Amniotic epithelial cell (primary cell): ENCODE data around the gene AEBP1.

Experiments used
- DNase-seq: peaks from one replicate; pipeline ENCODE4 v3.0.0-alpha.2; 2010; ENCODE audit warnings: low read depth

The AEBP1 gene

DNA sequence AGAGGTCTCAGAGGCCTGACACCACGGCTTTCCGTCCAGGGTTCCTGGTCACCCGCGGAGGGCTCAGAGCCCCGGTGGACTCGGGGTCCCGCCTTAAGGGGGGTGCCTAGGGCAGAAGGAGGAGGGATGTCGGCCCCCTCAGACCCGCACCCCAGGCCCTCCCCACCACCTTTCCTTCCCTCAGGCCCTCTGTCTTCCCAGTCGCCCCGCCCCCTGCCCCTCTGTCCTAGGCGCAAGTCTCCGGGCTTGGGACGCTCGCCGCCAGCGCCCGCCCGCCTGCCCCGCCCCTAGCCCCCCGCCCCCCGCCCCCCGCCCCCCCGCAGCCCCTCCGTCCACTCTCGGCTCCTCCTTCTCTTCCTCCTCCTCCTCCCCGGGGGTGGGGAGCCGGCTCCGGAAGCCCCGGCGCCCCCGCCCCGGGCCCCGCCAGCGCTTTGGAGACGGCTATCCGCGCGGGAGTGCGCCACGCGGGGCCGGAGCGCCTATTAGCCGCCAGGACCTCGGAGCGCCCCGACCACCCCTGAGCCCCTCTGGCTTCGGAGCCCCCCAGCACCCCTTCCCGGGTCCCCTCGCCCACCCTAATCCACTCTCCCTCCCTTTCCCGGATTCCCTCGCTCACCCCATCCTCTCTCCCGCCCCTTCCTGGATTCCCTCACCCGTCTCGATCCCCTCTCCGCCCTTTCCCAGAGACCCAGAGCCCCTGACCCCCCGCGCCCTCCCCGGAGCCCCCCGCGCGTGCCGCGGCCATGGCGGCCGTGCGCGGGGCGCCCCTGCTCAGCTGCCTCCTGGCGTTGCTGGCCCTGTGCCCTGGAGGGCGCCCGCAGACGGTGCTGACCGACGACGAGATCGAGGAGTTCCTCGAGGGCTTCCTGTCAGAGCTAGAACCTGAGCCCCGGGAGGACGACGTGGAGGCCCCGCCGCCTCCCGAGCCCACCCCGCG, at the start of gene AEBP1:
AEBP1 (plus strand) TSS at position 423 of the 937 bp plus-strand sequence; CDS start at position 744, 321 bp downstream.
- peak; percentile 23 for DNase-seq

DNA sequence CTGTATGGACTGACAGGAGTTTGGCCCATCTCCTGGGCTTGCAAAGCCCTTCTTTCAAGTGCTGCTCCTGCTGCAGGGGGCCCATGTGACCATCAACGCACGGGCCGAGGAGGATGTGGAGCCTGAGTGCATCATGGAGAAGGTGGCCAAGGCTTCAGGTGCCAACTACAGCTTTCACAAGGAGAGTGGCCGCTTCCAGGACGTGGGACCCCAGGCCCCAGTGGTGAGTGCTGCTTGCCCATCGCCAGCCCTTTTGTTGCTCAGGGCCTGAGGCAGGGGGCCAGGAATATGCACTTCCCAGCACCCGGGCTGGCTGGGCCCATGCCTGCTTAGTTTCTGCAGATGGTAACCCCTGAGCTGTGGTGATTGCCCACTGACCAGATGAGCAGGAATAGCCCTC, 47.5 kb upstream of the AEBP1 start:
- no peak for DNase-seq

DNA sequence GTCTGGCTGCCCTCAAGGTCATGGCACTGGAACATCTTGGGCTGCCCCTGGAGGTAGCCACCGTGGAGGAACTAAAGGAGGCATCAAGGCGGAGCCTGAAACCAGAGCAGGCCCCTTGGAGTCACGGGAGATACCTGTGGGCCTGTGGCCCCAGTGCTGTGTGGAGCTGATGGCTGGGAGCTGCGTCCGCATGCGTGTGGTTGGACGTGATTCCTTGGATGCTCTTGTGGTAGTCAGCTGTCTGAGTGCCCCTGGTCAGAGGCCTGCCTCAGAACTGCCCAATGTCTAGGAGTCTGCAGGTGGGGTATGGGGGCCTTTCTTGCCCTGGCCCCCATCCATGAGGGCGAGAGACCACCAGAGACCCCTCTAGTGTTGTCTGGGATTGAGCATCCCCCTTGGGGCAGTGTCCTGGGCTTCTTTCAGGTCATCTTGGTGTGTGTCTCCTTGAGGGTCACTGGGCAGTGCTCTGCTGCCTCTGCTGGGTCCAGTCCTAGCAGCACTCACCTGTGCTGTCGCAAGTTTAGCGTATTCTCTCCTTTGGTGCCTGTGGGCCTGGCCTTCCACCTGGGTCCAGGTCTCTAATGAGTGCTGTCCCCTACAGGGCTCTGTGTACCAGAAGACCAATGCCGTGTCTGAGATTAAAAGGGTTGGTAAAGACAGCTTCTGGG, 46.8 kb upstream of the AEBP1 start:
- DNase-seq = no peak

DNA sequence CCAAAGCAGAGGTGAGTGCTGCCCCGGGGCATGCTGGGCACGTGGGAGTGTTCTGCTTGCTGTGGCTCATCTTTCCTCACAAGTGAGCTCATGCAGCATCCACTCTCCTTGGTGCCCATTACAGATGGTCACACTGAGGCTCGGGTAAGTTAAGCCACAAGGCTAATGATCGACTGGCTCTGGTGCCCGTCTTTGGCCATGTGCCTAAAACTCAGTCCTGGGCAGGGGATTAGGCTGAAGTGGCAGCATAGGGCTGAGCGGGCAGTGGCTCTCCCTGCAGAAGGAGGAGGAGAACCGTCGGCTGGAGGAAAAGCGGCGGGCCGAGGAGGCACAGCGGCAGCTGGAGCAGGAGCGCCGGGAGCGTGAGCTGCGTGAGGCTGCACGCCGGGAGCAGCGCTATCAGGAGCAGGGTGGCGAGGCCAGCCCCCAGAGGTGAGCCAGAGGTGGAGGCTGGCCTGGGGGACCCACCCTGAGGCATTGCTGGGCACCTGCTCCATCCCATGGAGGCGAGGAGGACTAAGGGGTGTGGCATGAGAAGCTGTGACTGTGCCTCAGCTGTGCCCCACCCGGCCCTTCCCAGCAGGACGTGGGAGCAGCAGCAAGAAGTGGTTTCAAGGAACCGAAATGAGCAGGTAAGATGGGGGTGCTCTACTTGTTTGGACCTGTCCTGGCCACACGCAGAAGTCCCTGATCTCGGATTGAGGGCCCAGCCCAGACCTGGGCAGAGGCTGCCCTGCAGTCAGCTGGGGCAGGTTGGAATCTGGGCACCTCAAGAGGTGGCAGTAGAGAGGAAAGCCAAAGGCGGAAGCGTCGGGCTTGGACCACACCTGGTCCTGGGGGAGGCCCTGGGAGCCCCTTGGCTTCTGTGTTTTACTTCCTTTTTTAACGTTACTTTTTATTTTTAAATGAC, 46.0 kb upstream of the AEBP1 start:
- DNase-seq = no peak

DNA sequence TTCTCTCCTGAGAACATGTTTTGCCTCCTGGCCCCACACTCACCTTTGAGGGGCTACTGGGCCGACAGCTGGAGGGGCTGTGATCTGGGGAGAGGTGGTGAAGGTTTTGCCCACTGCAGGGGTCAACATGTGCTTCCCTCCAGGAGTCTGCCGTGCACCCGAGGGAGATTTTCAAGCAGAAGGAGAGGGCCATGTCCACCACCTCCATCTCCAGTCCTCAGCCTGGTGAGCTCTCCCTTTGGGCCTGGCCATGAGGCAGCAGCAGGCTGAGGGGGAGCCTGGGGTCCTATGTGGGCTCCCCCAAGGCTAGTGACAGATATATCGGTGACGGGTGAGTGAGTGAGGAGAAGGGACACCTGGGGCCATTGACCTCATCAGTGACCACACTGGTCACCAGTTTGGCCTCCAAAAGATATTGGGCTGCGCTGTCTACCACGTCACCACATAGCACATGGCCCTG, 45.4 kb upstream of the AEBP1 start:
- DNase-seq = no peak

DNA sequence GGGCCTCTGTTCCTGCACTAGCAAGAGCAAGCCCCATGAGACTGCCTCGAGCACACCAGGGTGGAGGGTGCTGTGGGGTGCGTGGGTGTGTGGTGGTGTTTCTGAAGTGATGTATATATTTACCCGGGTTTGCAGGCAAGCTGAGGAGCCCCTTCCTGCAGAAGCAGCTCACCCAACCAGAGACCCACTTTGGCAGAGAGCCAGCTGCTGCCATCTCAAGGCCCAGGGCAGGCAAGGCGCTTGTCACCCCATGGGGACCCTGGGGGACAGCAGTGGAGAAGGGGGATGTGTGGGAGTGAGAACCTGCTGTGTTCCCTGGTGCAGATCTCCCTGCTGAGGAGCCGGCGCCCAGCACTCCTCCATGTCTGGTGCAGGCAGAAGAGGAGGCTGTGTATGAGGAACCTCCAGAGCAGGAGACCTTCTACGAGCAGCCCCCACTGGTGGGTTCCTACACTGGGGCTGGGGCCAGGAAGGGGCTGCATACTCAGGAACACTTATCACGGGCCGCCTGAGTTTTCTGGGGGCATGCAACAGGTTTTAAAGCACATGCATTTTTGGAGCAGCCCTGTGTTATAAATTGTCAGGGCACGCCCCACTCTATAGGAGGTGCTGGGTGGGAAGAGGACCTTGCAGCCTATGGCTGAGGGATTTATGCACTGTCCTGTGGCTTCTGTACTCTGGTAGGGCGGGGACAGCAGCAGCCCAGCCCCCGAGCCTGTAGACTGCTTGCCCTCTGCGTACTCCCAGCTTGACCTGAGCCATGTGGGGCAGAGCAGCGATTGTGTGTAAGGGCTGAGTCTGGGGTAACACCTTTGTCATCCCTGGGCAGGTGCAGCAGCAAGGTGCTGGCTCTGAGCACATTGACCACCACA, 44.7 kb upstream of the AEBP1 start:
- no peak for DNase-seq

DNA sequence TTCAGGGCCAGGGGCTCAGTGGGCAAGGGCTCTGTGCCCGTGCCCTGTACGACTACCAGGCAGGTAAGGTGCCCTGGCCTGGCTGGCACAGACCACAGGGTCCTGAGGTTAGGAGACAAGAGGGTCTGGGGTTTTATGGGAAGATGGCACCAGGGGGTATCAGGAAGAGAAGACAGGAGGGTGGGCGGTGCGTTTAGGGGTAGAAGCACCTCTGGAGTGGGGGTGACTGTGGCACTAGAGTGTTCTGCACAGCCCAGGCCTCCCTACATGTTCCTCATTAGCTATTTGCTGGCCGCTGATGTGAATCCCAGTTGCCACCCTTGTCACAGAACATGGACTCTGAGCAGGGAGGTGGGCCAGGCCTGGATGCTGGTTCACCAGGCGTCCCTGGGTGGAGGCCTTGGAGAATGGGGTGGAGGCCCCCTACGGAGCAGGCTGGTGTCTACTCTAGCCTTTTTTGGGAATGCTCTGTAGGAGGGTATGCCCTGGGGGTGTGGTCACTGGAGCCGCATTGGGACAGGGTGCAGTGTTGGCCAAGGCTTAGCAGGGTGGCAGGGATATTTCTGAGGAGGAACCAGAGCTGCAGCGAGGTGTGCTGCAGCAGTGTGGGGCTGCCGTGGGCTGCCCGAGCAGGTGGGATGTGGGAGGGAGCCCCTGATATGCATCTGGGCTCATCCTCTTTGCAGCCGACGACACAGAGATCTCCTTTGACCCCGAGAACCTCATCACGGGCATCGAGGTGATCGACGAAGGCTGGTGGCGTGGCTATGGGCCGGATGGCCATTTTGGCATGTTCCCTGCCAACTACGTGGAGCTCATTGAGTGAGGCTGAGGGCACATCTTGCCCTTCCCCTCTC, 43.8 kb upstream of the AEBP1 start:
- no peak for DNase-seq

DNA sequence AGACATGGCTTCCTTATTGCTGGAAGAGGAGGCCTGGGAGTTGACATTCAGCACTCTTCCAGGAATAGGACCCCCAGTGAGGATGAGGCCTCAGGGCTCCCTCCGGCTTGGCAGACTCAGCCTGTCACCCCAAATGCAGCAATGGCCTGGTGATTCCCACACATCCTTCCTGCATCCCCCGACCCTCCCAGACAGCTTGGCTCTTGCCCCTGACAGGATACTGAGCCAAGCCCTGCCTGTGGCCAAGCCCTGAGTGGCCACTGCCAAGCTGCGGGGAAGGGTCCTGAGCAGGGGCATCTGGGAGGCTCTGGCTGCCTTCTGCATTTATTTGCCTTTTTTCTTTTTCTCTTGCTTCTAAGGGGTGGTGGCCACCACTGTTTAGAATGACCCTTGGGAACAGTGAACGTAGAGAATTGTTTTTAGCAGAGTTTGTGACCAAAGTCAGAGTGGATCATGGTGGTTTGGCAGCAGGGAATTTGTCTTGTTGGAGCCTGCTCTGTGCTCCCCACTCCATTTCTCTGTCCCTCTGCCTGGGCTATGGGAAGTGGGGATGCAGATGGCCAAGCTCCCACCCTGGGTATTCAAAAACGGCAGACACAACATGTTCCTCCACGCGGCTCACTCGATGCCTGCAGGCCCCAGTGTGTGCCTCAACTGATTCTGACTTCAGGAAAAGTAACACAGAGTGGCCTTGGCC, 43.0 kb upstream of the AEBP1 start:
- no peak for DNase-seq

DNA sequence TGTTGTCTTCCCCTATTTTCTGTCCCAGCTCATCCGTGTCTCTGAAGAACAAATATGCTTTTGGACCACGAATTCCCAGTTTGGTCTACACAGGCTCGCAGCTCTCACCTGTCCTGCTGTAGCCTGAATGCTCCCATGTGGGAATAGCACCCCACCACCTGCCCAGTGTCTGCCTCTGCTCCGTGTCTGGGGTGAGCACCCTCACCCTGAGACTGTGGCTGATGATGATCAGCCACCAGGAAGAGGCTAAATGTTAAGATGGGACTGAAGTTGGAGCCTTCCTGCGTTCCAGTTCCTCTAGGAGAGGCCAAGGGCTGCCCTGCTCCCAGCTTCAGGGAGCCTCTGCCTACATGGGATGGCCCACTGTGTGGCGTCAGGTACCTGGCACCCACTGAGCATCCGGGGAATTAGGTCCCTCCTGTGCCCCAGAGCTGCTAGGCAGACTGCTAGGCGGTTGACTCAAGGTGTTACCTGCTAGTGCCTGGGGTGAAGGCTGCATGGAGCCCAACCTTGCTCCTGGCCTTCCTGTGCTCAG, 42.4 kb upstream of the AEBP1 start:
- no peak for DNase-seq

DNA sequence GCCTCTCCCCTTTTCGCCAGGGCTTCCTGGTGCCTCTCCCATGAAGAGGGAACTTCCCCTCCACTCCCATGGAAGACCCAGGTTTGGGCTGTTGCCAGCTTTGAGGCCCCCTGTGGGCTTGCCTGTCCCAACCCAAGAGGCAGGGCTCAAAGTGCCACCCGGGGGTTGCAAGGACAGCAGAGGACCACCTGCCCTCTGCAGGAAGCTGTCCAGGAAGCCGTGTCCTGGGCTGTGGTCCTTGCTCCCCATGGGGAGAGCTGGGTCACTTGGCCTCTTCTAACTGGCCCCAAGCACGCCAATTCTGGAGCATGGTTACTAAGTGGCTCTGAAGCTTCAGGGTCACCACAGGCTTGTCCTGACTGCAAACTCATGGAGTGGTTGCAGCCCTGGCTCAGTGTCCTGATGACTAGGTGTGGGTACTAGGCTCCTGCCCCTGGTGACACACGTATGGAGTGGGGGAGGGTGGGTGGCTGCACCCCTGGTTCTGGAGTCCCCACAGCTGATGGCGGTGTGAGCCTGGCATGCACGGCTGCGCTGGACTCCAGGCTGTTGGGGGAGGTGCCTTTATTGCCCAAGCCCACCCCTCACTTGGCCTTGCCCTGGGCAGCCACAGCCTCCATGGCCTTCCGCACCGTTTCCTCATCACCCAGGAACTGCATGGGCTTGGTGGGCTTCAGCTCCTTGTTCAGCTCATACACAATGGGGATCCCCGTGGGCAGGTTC, 41.8 kb upstream of the AEBP1 start:
- no peak for DNase-seq

DNA sequence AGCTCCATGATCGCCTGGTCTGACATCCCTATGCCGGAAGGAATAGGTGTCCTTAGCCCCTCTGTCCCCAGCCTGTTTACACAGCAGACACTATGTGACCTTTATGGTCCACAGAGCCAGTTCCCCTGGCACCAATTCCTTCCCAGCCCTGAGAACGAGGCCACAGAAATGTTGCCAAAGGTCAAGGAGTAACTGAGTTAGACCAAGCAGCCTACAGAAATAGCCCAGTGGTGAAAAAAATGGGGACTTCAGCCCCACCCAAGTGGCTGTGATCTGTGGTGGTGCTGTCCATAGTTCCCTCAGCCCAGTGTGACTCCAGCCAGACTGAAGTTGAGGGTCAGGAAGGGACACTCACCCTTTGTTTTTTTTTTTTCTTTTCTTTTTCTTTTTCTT, 41.2 kb upstream of the AEBP1 start:
- no peak for DNase-seq

DNA sequence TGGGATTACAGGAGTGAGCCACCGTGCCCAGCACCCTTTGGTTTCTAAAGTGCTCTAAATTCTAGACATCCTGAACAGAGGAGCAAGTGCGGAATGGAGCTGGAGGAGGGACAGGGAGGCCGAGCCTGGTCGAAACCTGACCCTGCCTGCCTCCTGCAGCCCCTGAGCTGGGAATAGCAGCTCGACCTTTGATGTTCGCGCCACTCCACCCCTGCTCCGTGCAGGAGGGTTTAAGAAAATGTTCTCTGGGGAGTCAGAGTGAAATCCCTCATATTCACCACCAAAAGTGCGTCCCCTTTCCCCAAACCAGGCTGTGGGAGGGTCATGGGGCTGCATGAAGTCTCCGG, 40.6 kb upstream of the AEBP1 start:
- no peak for DNase-seq

DNA sequence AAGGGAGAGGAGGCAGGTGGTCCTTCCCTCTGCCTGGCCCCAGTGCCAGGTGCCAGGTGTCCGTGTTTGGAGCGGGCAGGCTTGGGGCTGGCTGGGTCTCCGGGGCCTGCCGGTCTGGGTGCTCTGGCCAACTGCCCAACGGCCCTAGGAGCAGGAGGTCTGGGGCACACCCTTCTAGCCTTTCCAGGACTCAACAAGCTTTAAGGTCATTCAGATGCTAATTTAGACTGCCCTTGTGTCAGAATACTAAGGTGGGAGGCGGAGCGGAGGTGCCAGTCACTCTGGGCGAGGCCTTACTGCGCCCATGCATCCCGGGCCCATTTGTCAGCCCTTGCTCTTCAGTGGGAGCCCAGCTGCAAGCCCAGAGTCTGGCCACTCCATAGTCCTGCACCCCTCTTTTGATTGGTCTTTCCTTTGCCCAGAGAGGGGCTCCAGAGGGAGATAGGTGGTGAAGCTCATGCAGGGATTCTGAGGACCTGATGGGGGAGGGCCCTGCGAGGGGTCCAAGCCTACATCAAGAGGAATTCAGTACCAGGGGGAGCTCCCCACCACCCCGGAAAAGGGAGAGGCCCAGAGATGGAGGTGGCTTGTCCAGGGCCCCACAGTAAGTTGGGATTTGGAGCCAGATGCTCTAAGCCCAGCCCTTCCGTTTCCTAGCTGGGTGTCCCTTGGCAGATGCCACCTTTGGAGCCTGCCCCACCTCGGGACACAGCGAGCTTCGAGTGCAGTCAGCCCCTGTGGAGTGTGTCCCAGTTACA, 40.1 kb upstream of the AEBP1 start:
- DNase-seq = no peak

DNA sequence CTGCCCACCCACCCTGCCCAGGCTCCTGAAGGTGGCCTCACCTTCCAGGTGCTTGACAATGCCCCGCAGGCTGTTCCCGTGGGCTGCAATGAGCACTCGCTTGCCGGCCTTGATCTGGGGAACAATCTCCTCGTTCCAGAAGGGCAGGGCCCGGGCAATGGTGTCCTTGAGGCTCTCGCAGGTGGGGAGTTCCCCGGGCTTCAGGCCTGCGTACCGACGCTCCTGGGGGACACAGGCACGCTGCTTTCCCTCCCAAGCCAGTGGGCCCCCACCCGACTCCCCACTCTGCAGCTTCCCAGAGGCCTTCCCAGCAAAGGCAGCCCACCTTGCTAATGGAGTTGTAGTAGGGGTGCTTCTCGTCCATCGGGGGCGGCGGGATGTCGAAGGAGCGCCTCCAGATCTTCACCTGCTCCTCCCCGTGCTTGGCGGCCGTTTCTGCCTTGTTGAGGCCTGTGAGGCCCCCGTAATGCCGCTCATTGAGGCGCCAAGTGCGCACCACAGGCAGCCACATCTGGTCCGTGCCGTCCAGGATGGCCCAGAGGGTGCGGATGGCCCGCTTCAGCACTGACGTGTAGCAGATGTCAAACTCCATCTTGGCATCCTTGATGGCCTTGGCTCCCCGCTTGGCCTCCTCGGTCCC, 39.2 kb upstream of the AEBP1 start:
- no peak for DNase-seq

DNA sequence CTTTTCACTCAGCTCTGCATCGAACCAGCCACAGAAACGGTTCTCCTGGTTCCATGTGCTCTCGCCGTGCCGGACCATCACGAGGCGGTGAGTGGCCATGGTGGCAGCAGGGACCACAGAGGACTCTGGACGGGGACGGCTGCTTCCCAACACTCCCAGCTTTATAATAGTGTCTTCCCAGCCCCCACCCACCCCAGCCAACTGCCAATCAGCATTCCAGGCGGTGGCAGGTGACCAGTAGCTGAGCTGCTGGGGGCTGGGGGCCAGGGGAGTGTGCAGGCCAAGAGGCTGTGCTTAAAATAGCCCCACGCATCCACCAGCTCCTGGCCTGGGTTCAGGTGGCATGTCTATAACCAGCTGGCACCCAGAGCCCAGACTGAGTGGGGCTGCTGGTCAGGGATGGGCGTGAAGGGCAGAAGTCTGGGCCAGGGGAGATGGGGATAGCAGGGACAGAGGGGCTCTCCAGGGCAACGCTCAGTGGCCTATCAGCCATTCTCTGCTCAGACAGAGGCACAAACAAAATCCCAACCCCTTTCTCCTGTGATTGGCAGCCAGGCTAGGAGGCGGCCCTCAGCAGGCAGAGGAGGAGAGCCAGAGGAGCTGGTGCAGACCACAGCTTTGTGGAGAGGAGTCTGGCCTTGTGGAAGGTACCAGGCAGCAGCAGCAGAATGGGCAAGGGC, 38.6 kb upstream of the AEBP1 start, which contains the start of gene PGAM2:
PGAM2 (minus strand) TSS at position 137 of the 680 bp plus-strand sequence; CDS start at position 99, 38 bp downstream.
- peak; percentile 36 for DNase-seq

DNA sequence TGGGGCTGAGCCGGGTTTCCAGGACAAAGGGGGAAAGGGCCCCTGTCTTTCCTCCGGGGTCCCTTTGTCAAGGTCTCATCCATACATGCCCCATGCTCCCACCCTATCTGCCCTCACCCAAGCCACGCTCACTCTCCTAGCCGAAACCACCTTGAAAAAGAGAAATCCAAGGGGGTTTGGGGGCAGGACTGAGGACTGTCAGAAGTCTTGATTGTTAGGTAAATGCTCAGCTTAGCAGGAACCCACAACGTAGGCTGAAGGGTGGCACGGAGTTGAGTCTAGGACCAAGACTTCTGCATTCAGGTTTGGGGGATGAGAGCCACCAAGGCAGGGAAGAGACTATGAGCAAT, 38.1 kb upstream of the AEBP1 start:
- DNase-seq = no peak

DNA sequence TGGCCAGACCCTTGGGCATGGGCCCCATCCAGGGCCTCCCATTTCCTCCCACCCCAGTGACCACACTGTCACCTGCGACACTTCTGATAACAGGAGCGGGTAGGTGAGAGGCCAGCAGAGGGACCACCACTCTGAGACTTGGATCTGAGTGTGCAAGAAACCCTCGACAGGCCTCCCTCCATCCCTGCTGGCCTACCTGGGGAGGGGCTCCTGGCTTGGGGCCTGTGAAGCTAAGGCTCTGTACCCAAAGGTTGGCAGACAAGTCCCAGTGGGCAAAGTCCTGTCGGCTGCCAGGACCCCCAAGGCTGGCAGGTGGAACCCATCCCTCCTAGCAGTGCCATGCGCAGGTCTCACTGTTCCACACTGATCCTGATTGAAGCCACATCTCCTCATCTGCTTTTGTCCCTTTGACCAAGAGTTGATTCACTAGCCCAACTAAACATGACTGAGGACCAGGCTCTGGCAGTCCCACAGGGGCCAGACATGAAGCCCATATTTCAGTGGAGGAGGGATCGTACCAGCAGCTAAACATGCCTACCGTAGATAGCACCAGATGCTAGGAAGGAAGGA, 37.6 kb upstream of the AEBP1 start:
- DNase-seq = no peak
